Measurements from ENCODE around the gene SPEN. TPM values are rescaled to one million over a fixed set of nuclear protein-coding genes. Genes with fewer than 3 reads are reported as not detected.

SPEN gene
- total RNA-seq, 1 experiment from 2014 or later: 46.4 TPM

GRCh38 chr1:15969321-15969880 lies 121.9 kb downstream of the SPEN start:
- no peak overlapping the region for H3K4me3 Mint-ChIP-seq (ENCODE audit: unreplicated experiment)
- Histone ChIP-seq H3K27me3 (replicated peaks; ENCODE audit: control insufficient read depth, insufficient read depth, low read length) (no peaks in the 10 kb centered on the region), H3K4me1 (no peaks in the 10 kb centered on the region), H3K9me3 (no peaks in the 10 kb centered on the region), H3K36me3 (ENCODE audit: control insufficient read depth, insufficient read depth, low read length) (no peaks in the 10 kb centered on the region; the same call in 1 of the 2 replicates), H3K4me3 (ENCODE audit: low read depth, low read length) (no peak overlapping the region)
- TF ChIP-seq CTCF (IDR thresholded peaks at IDR 0.05; ENCODE audit: insufficient read depth in 1 of 2, low read depth in 1 of 2, low read length in 1 of 2, severe bottlenecking in 1 of 2, unreplicated experiment in 1 of 2): no peak
- BruUV-seq (replicated peaks): no TSS peak
- H3K36me3 Mint-ChIP-seq (ENCODE audit: insufficient read depth, unreplicated experiment): peaks cover 24% of the 10 kb centered on the region
- H3K27me3 Mint-ChIP-seq (ENCODE audit: insufficient read depth, unreplicated experiment): no peaks in the 10 kb centered on the region
- no peak overlapping the region for H3K27ac Mint-ChIP-seq (ENCODE audit: unreplicated experiment)
- H3K4me1 Mint-ChIP-seq (ENCODE audit: low read depth, unreplicated experiment): no peaks in the 10 kb centered on the region
- intact Hi-C loops (cut with micrococcal nuclease; ENCODE audit: unreplicated experiment): no loop called here
- ChIA-PET CTCF (no interaction called here), POLR2A (interaction anchor here (0.7 kb wide), 1 partner anchor 45 kb away, joined by 5 read pairs; no protein-coding TSS in a partner anchor)
- no peaks in the 10 kb centered on the region for H3K9me3 Mint-ChIP-seq (ENCODE audit: unreplicated experiment)
- DNase-seq: no peak

GRCh38 chr1:15970911-15971310 lies 123.4 kb downstream of the SPEN start:
- H3K4me3 ChIP-seq (ENCODE audit: low read depth, low read length): no peak overlapping the region
- no peak for DNase-seq
- intact Hi-C loops (cut with micrococcal nuclease; ENCODE audit: unreplicated experiment): no loop called here
- no TSS peak for BruUV-seq (replicated peaks)
- H3K4me1 Mint-ChIP-seq (ENCODE audit: low read depth, unreplicated experiment): no peaks in the 10 kb centered on the region
- H3K36me3 ChIP-seq (ENCODE audit: control insufficient read depth, insufficient read depth, low read length): no peaks in the 10 kb centered on the region; the same call in 1 of the 2 replicates
- ChIA-PET POLR2A (no interaction called here), CTCF (no interaction called here)
- H3K27ac Mint-ChIP-seq (ENCODE audit: unreplicated experiment): no peak overlapping the region
- no peaks in the 10 kb centered on the region for H3K4me1 ChIP-seq
- no peaks in the 10 kb centered on the region for H3K9me3 Mint-ChIP-seq (ENCODE audit: unreplicated experiment)
- H3K4me3 Mint-ChIP-seq (ENCODE audit: unreplicated experiment): no peak overlapping the region
- peaks cover 29% of the 10 kb centered on the region for H3K36me3 Mint-ChIP-seq (ENCODE audit: insufficient read depth, unreplicated experiment)
- TF ChIP-seq CTCF (IDR thresholded peaks at IDR 0.05; ENCODE audit: insufficient read depth in 1 of 2, low read depth in 1 of 2, low read length in 1 of 2, severe bottlenecking in 1 of 2, unreplicated experiment in 1 of 2): no peak
- H3K27me3 Mint-ChIP-seq (ENCODE audit: insufficient read depth, unreplicated experiment): no peaks in the 10 kb centered on the region
- H3K9me3 ChIP-seq: no peaks in the 10 kb centered on the region
- H3K27me3 ChIP-seq (replicated peaks; ENCODE audit: control insufficient read depth, insufficient read depth, low read length): no peaks in the 10 kb centered on the region

DNA sequence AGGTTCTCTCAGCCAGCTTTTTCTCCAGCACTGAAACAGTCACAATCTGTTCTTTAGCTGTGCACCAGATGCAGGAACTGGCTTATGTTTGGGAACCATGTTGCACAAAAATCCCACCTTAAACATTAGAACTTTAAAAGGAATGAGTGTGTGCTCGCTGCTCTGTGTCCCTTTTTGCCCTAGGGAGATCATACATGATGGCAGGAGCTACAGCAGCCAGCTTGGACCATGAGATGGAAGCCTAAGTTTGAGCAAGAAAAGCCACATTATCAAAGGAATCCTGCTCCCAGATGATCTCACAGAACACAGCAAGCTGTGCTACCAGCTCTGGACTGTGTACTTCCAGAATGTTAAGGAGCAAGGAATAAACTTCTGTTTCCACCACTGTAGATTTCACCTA lies 124.9 kb downstream of the SPEN start:
- no peaks in the 10 kb centered on the region for H3K27me3 ChIP-seq (replicated peaks; ENCODE audit: control insufficient read depth, insufficient read depth, low read length)
- Mint-ChIP-seq H3K9me3 (ENCODE audit: unreplicated experiment) (no peaks in the 10 kb centered on the region), H3K4me1 (ENCODE audit: low read depth, unreplicated experiment) (no peaks in the 10 kb centered on the region), H3K27me3 (ENCODE audit: insufficient read depth, unreplicated experiment) (no peaks in the 10 kb centered on the region), H3K36me3 (ENCODE audit: insufficient read depth, unreplicated experiment) (peaks cover 23% of the 10 kb centered on the region), H3K27ac (ENCODE audit: unreplicated experiment) (no peak overlapping the region), H3K4me3 (ENCODE audit: unreplicated experiment) (no peak overlapping the region)
- H3K4me3 ChIP-seq (ENCODE audit: low read depth, low read length): no peak overlapping the region
- DNase-seq: no peak
- no TSS peak for BruUV-seq (replicated peaks)
- ChIA-PET POLR2A (no interaction called here), CTCF (no interaction called here)
- no peaks in the 10 kb centered on the region; the same call in 1 of the 2 replicates for H3K36me3 ChIP-seq (ENCODE audit: control insufficient read depth, insufficient read depth, low read length)
- 0 out of 2 replicates have a peak, but pooled peaks cover 4% of the 10 kb centered on the region for H3K4me1 ChIP-seq
- H3K9me3 ChIP-seq: no peaks in the 10 kb centered on the region
- intact Hi-C loops (cut with micrococcal nuclease; ENCODE audit: unreplicated experiment): no loop called here
- TF ChIP-seq CTCF (IDR thresholded peaks at IDR 0.05; ENCODE audit: insufficient read depth in 1 of 2, low read depth in 1 of 2, low read length in 1 of 2, severe bottlenecking in 1 of 2, unreplicated experiment in 1 of 2): no peak
